Measurements from ENCODE around the gene P2RY8. TPM values are rescaled to one million over a fixed set of nuclear protein-coding genes. Genes with fewer than 3 reads are reported as not detected.
"Not testable (repeated sequence)": the region's sequence is repeated elsewhere in the genome, so short reads cannot be mapped to it uniquely, and the experiment has no call there.

The P2RY8 gene
- total RNA-seq, 1 experiment from 2014 or later: 0.37 TPM

- ChIA-PET CTCF (no interaction called here), POLR2A (no interaction called here)
- no peaks in the 10 kb centered on the region for H3K27me3 Mint-ChIP-seq (ENCODE audit: low read depth)
- ATAC-seq (no peak), DNase-seq (ENCODE audit: low spot score) (no peak)
- H3K27ac Mint-ChIP-seq: no peak overlapping the region
- TF ChIP-seq ZSCAN18 (CRISPR knock-in tag; IDR thresholded peaks at IDR 0.05) (no peak), NFYB (CRISPR knock-in tag; conservative IDR thresholded peaks at IDR 0.05; ENCODE audit: low read depth) (no peak), TCF7 (CRISPR knock-in tag; IDR thresholded peaks at IDR 0.05; ENCODE audit: low read depth) (no peak), ELF4 (CRISPR knock-in tag; IDR thresholded peaks at IDR 0.05; ENCODE audit: low read depth) (no peak), IRF2 (CRISPR knock-in tag; IDR thresholded peaks at IDR 0.05; ENCODE audit: borderline replicate concordance, low read depth) (no peak), HMGXB4 (CRISPR knock-in tag; IDR thresholded peaks at IDR 0.05) (no peak), SMAD4 (CRISPR knock-in tag; IDR thresholded peaks at IDR 0.05) (no peak), STAT6 (CRISPR knock-in tag; conservative IDR thresholded peaks at IDR 0.05; ENCODE audit: low read depth) (no peak), ZNF532 (CRISPR knock-in tag; IDR thresholded peaks at IDR 0.05; ENCODE audit: borderline replicate concordance) (no peak), TEAD4 (CRISPR knock-in tag; IDR thresholded peaks at IDR 0.05) (no peak), ZNF219 (CRISPR knock-in tag; IDR thresholded peaks at IDR 0.05; ENCODE audit: borderline replicate concordance) (no peak)
- H3K9me3 Mint-ChIP-seq: no peaks in the 10 kb centered on the region
- peaks cover 10% of the 10 kb centered on the region for H3K4me1 Mint-ChIP-seq
- no peaks in the 10 kb centered on the region for H3K36me3 Mint-ChIP-seq
- H3K4me3 Mint-ChIP-seq: no peak overlapping the region
Measured at GRCh38 chrX:1525583-1526355, 11.2 kb downstream of the P2RY8 start.

GRCh38 chrX:1524874-1525582 is 12.0 kb downstream of the P2RY8 start:
- no peak overlapping the region for H3K4me3 Mint-ChIP-seq
- peaks cover 7% of the 10 kb centered on the region for H3K9me3 Mint-ChIP-seq
- ChIA-PET POLR2A (no interaction called here), CTCF (no interaction called here)
- H3K27ac Mint-ChIP-seq: no peak overlapping the region
- no peak for ATAC-seq
- DNase-seq (ENCODE audit: low spot score): no peak
- no peak for TF ChIP-seq MLX (CRISPR knock-in tag; IDR thresholded peaks at IDR 0.05)
- TF ChIP-seq E2F1 (CRISPR knock-in tag; IDR thresholded peaks at IDR 0.05): no peak
- TF ChIP-seq ZNF121 (CRISPR knock-in tag; IDR thresholded peaks at IDR 0.05): no peak
- H3K4me1 Mint-ChIP-seq: peaks cover 10% of the 10 kb centered on the region
- H3K27me3 Mint-ChIP-seq (ENCODE audit: low read depth): no peaks in the 10 kb centered on the region
- H3K36me3 Mint-ChIP-seq: no peaks in the 10 kb centered on the region

GRCh38 chrX:1522905-1523304 is 14.1 kb downstream of the P2RY8 start:
- CTCF ChIA-PET: not testable (repeated sequence)

More at GRCh38 chrX:1522905-1523304, 14.1 kb downstream of the P2RY8 start:
- H3K36me3 Mint-ChIP-seq; H3K4me3 Mint-ChIP-seq; H3K4me1 Mint-ChIP-seq; POLR2A ChIA-PET; H3K27ac Mint-ChIP-seq; H3K27me3 Mint-ChIP-seq (ENCODE audit: low read depth); ATAC-seq; DNase-seq (ENCODE audit: low spot score): not testable (repeated sequence)
- peaks cover 24% of the 10 kb centered on the region for H3K9me3 Mint-ChIP-seq
